ENCODE results near the gene SLC35E3. TPM values are rescaled to one million over a fixed set of nuclear protein-coding genes. Genes with fewer than 3 reads are reported as not detected.

SLC35E3 gene
- total and polyA plus RNA-seq, 2 of the 13 experiments (the other 11 are each of a cell fraction or from before 2014, with no cell fraction given): 13.0 to 22.1 TPM

- intact Hi-C loops (cut with micrococcal nuclease; ENCODE audit: unreplicated experiment) (loop anchor here (1.0 kb wide), 2 partner anchors 41 to 61 kb away; no protein-coding TSS in a partner anchor), in situ Hi-C loops (cut with HindIII; ENCODE audit: extremely low pct_ligation_motif_present, low pct_unique_long_range_greater_than_20kb) (loop anchor here (5.0 kb wide), 1 partner anchor 61 kb away; the partner anchor contains the start of gene MDM2)
- Histone ChIP-seq H3K9ac (ENCODE audit: insufficient read depth, low read depth, low read length) (peak overlapping the region; percentile 77), H3K36me3 (replicated peaks in 1 of 2; ENCODE audit: control insufficient read depth in 1 of 2, insufficient read depth in 2 of 2, low read length in 2 of 2) (peaks cover 3 to 15% of the 10 kb centered on the region in 2 experiments; a peak in 4 of 5 replicates), H3K4me3 (replicated peaks in 1 of 3; ENCODE audit: insufficient read depth in 1 of 3, low read depth in 2 of 3, low read length in 3 of 3) (peak overlapping the region; percentile 83 to 93 (median 87)), H3K27me3 (ENCODE audit: control insufficient read depth in 1 of 2, insufficient read depth in 2 of 2, low read length in 2 of 2) (no peaks in the 10 kb centered on the region; a peak in 1 of 5 replicates), H4K20me1 (ENCODE audit: insufficient read depth, low read length) (peaks cover 3% of the 10 kb centered on the region; the same call in 1 of the 2 replicates), H3K27ac (ENCODE audit: extremely low read length, insufficient read depth, low read length) (peak overlapping the region; percentile 75), H3K4me2 (ENCODE audit: low read depth, low read length) (peak overlapping the region; percentile 91), H2AFZ (ENCODE audit: low read length) (peak overlapping the region; percentile 2), H3K9me3 (ENCODE audit: low read length) (no peaks in the 10 kb centered on the region), H3K4me1 (ENCODE audit: insufficient read depth, low read length) (peaks cover 34% of the 10 kb centered on the region), H3K79me2 (ENCODE audit: insufficient read depth, low read length) (peaks cover 37% of the 10 kb centered on the region)
- POLR2A ChIA-PET: interaction anchor here (1.0 to 2.6 kb wide), 16 partner anchors 15 to 136 kb away, joined by 3 to 58 read pairs (median 4); partner anchors contain the start of genes MDM2 and RAP1B
- CTCF ChIA-PET (ENCODE audit: low intra/inter-chr PET ratio, low total read pairs): no interaction called here
- FAIRE-seq (no peak), ATAC-seq (peak; percentile 76), DNase-seq (ENCODE audit: low spot score) (peak; percentile 48)
- no TSS peak for BruUV-seq (replicated peaks)
- 4% methylated on average over 14 of the region's 15 CpGs for WGBS (ENCODE audit: low lambda C conversion rate)
- TF ChIP-seq HNF4A (CRISPR knock-in tag; IDR thresholded peaks at IDR 0.05) (0 out of 2 replicates have a peak, but pooled peaks have one; percentile 8), ZC3H13 (CRISPR knock-in tag; IDR thresholded peaks at IDR 0.05) (0 out of 2 replicates have a peak, but pooled peaks have one; percentile 36), ZNF468 (CRISPR knock-in tag; IDR thresholded peaks at IDR 0.05) (no peak), GMEB1 (CRISPR knock-in tag; IDR thresholded peaks at IDR 0.05; ENCODE audit: borderline replicate concordance) (no peak), SPEN (CRISPR knock-in tag; IDR thresholded peaks at IDR 0.05; ENCODE audit: low read depth) (no peak), NFIC (IDR thresholded peaks at IDR 0.05; ENCODE audit: low read length) (no peak; the same call in 1 of the 2 replicates)
- TF ChIP-seq, protein P1, sequence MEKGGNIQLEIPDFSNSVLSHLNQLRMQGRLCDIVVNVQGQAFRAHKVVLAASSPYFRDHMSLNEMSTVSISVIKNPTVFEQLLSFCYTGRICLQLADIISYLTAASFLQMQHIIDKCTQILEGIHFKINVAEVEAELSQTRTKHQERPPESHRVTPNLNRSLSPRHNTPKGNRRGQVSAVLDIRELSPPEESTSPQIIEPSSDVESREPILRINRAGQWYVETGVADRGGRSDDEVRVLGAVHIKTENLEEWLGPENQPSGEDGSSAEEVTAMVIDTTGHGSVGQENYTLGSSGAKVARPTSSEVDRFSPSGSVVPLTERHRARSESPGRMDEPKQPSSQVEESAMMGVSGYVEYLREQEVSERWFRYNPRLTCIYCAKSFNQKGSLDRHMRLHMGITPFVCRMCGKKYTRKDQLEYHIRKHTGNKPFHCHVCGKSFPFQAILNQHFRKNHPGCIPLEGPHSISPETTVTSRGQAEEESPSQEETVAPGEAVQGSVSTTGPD (CRISPR knock-in tag; IDR thresholded peaks at IDR 0.05): no peak
- TF ChIP-seq, protein P2, sequence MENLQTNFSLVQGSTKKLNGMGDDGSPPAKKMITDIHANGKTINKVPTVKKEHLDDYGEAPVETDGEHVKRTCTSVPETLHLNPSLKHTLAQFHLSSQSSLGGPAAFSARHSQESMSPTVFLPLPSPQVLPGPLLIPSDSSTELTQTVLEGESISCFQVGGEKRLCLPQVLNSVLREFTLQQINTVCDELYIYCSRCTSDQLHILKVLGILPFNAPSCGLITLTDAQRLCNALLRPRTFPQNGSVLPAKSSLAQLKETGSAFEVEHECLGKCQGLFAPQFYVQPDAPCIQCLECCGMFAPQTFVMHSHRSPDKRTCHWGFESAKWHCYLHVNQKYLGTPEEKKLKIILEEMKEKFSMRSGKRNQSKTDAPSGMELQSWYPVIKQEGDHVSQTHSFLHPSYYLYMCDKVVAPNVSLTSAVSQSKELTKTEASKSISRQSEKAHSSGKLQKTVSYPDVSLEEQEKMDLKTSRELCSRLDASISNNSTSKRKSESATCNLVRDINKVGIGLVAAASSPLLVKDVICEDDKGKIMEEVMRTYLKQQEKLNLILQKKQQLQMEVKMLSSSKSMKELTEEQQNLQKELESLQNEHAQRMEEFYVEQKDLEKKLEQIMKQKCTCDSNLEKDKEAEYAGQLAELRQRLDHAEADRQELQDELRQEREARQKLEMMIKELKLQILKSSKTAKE (CRISPR knock-in tag; IDR thresholded peaks at IDR 0.05; ENCODE audit: borderline replicate concordance): no peak
- TF ChIP-seq, protein P3, sequence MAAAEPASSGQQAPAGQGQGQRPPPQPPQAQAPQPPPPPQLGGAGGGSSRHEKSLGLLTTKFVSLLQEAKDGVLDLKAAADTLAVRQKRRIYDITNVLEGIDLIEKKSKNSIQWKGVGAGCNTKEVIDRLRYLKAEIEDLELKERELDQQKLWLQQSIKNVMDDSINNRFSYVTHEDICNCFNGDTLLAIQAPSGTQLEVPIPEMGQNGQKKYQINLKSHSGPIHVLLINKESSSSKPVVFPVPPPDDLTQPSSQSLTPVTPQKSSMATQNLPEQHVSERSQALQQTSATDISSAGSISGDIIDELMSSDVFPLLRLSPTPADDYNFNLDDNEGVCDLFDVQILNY (CRISPR knock-in tag; conservative IDR thresholded peaks at IDR 0.05): peak; percentile 93
- TF ChIP-seq, protein P4, sequence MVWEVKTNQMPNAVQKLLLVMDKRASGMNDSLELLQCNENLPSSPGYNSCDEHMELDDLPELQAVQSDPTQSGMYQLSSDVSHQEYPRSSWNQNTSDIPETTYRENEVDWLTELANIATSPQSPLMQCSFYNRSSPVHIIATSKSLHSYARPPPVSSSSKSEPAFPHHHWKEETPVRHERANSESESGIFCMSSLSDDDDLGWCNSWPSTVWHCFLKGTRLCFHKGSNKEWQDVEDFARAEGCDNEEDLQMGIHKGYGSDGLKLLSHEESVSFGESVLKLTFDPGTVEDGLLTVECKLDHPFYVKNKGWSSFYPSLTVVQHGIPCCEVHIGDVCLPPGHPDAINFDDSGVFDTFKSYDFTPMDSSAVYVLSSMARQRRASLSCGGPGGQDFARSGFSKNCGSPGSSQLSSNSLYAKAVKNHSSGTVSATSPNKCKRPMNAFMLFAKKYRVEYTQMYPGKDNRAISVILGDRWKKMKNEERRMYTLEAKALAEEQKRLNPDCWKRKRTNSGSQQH (CRISPR knock-in tag; IDR thresholded peaks at IDR 0.05; ENCODE audit: low read depth): peak; percentile 96; the same call in 1 of the 2 replicates
- TF ChIP-seq, protein P5, sequence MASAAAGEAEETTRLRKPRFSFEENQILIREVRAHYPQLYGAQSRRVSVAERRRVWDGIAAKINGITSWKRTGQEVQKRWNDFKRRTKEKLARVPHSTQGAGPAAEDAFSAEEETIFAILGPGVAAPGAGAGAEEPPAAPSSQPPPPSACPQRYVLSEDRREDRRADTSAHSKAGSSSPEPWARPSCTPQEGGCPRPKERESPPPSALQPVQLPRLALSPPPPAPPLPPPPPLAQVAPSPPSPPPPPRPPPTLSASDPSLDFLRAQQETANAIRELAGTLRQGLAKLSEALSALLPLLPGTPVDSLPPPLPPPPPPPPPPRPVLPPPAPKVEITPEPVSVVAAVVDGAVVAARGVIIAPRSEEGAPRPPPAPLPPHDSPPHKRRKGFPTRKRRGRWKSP (CRISPR knock-in tag; IDR thresholded peaks at IDR 0.05): 0 out of 2 replicates have a peak, but pooled peaks have one; percentile 24
Observed at GRCh38 chr12:68746572-68747180, 700 bp downstream of the SLC35E3 start.

Measured in HepG2 (cell line).